Stimulated activated CD8-positive, alpha-beta memory T cell treated with anti-CD3 and anti-CD28 coated beads, Interleukin-12 subunit alpha, Interleukin-12 subunit beta, amount 100 ng/mL, for 24 hours (primary cell): ENCODE data around the gene SPSB1.

Source experiments
- DNase-seq: peaks from one replicate; pipeline ENCODE4 v3.0.0-alpha.2; 2020; ENCODE audit errors: extremely low read depth

SPSB1 gene

GRCh38 chr1:9319789-9320519 lies 27.3 kb downstream of the SPSB1 start:
- DNase-seq, result no peak

- DNase-seq, result no peak
These were observed 28.1 kb downstream of the SPSB1 start for GRCh38 chr1:9320520-9321479.

- no peak for DNase-seq
These were observed 28.8 kb downstream of the SPSB1 start for GRCh38 chr1:9321480-9321849.

- DNase-seq, result no peak
These were observed 29.4 kb downstream of the SPSB1 start for GRCh38 chr1:9321986-9322660.

GRCh38 chr1:9322661-9323244 lies 30.1 kb downstream of the SPSB1 start:
- no peak for DNase-seq

GRCh38 chr1:9324246-9325096 lies 31.8 kb downstream of the SPSB1 start:
- DNase-seq, result no peak

GRCh38 chr1:9326596-9326995 lies 33.9 kb downstream of the SPSB1 start:
- no peak for DNase-seq

- DNase-seq, result no peak
These were observed 35.5 kb downstream of the SPSB1 start for GRCh38 chr1:9328201-9328600.

- DNase-seq, result no peak
These were observed 36.0 kb downstream of the SPSB1 start for GRCh38 chr1:9328715-9329114.

GRCh38 chr1:9331016-9331415 lies 38.3 kb downstream of the SPSB1 start:
- no peak for DNase-seq

GRCh38 chr1:9331558-9332346 lies 39.1 kb downstream of the SPSB1 start:
- no peak for DNase-seq

GRCh38 chr1:9332513-9333143 lies 39.9 kb downstream of the SPSB1 start:
- no peak for DNase-seq

- DNase-seq, result no peak
These were observed 45.9 kb downstream of the SPSB1 start for GRCh38 chr1:9338397-9339246.

- DNase-seq, result no peak
These were observed 47.6 kb downstream of the SPSB1 start for GRCh38 chr1:9340172-9340854.

GRCh38 chr1:9340864-9341263 lies 48.2 kb downstream of the SPSB1 start:
- no peak for DNase-seq

GRCh38 chr1:9341301-9341845 lies 48.7 kb downstream of the SPSB1 start:
- no peak for DNase-seq

GRCh38 chr1:9343269-9343668 lies 50.6 kb downstream of the SPSB1 start:
- no peak for DNase-seq
